Measurements from ENCODE around the gene GMEB2.
"Not testable (repeated sequence)": the region's sequence is repeated elsewhere in the genome, so short reads cannot be mapped to it uniquely, and the experiment has no call there.

GMEB2 gene

GRCh38 chr20:63571087-63571478 lies 55.8 kb downstream of the GMEB2 start:
- not testable (repeated sequence) for DNase-seq (ENCODE audit: low spot score)

GRCh38 chr20:63570281-63571086 lies 56.4 kb downstream of the GMEB2 start:
- DNase-seq (ENCODE audit: low spot score), result no peak

GRCh38 chr20:63568986-63569949 lies 57.6 kb downstream of the GMEB2 start:
- no peak for DNase-seq (ENCODE audit: low spot score)

- DNase-seq (ENCODE audit: low spot score), result no peak
Measured at GRCh38 chr20:63568170-63568981, 58.5 kb downstream of the GMEB2 start.

GRCh38 chr20:63567386-63568169 lies 59.3 kb downstream of the GMEB2 start:
- DNase-seq (ENCODE audit: low spot score), result no peak

GRCh38 chr20:63567136-63567385 lies 59.8 kb downstream of the GMEB2 start:
- no peak for DNase-seq (ENCODE audit: low spot score)

GRCh38 chr20:63566395-63567135 lies 60.3 kb downstream of the GMEB2 start:
- no peak for DNase-seq (ENCODE audit: low spot score)

- DNase-seq (ENCODE audit: low spot score), result no peak
Measured at GRCh38 chr20:63565699-63566335, 61.1 kb downstream of the GMEB2 start.

- no peak for DNase-seq (ENCODE audit: low spot score)
Measured at GRCh38 chr20:63565021-63565698, 61.7 kb downstream of the GMEB2 start.

GRCh38 chr20:63564036-63564810 lies 62.7 kb downstream of the GMEB2 start:
- no peak for DNase-seq (ENCODE audit: low spot score)

GRCh38 chr20:63563225-63563935 lies 63.5 kb downstream of the GMEB2 start:
- DNase-seq (ENCODE audit: low spot score), result no peak

GRCh38 chr20:63562461-63563224 lies 64.3 kb downstream of the GMEB2 start:
- no peak for DNase-seq (ENCODE audit: low spot score)

GRCh38 chr20:63561624-63562396 lies 65.1 kb downstream of the GMEB2 start:
- DNase-seq (ENCODE audit: low spot score), result no peak

- DNase-seq (ENCODE audit: low spot score), result no peak
Measured at GRCh38 chr20:63560856-63561609, 65.9 kb downstream of the GMEB2 start.

- DNase-seq (ENCODE audit: low spot score), result no peak
Measured at GRCh38 chr20:63560333-63560805, 66.5 kb downstream of the GMEB2 start.

All from putamen (tissue), 1 donor.